ENCODE results near the gene ZNF367.
"Not testable (repeated sequence)": the region's sequence is repeated elsewhere in the genome, so short reads cannot be mapped to it uniquely, and the experiment has no call there.

Gene ZNF367

DNA sequence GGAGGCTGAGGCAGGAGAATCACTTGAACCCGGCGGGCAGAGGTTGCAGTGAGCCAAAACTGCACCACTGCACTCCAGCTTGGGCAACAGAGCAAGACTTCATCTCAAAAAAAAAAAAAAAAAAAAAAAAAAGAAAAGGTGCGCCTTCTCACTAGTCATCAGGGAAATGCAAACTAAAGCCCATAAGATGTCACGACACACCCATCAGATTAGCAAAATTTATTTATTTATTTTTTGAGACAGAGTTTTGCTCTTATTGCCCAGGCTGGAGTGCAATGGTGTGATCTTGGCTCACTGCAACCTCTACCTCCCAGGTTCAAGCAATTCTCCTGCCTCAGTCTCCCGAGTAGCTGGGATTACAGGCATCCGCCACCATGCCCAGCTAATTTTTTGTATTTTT lies 57.6 kb downstream of the ZNF367 start:
- DNase-seq = not testable (repeated sequence)

DNA sequence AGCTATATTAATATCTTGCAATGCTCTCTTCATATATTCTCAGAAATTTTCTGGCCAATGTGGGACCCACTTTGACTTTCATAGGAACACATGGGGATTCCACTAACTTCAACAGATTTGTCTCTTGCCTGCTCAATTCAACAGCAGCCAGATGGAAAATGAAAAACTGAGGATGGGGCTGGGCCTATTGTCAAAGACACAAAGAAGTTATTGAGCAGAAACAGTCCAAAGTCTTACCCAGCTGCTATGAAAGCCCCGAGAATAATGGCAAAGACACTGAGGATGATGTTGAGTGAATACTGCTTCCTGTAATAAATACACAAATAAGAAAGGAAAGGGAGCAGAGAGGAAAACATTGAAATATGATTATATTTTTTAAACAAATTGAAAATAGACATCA lies 67.3 kb downstream of the ZNF367 start:
- no peak for DNase-seq

- no peak for DNase-seq
These were observed 69.9 kb downstream of the ZNF367 start for GRCh38 chr9:96348261-96348660.

DNA sequence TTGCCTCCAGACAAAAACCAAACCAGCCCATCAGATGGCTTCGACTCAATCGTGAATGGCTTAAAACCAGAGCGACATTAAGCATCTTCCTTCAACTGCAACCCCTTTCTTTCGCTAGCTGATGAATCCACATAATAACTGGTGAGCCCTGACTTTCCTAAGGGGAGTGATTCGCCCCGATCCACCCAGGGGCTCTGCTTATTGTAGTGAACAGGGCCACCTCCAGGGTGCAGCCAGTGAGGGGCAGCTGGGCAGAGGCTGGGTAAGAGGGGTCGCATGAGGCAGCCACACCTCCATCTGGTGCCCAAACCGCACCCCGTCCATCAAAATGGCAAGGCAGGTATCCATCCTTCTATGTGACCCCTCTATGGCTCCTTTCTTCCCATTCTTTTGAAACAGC lies 72.6 kb downstream of the ZNF367 start:
- no peak for DNase-seq

DNA sequence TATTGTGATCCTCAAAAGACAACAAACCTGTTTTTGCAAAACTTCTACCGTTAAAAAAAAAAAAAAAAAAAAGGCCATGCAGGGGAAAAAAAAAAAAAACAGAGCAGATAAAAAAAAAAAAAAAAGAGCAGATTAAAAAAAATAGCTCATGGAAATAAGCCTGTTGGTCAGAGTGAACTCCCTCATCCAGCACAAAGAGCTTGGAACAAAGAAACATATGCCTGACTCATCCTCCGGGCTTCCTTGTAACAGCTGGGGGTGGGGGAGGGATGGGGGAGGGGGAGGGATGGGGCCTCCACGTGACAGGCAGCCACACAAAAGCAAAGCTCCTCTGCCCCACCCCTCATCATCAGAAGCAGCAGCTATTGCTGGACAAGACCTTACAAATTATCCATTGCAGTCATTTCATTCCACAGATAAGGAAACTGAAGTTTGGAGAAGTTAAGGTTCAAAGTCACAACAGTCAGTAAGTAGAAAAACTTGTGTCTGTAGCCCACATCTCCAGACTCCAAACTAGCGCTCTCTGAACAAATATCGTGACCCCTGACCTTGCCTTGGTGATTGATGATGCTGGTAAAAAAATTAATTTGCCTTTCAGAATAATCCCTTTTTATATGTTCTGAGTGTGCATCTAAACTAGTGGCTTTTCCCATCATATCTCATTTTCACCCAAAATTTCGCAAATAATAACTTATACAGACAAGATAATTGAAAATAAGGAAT lies 73.6 kb downstream of the ZNF367 start:
- DNase-seq = no peak

GRCh38 chr9:96343515-96344360 lies 74.4 kb downstream of the ZNF367 start:
- no peak for DNase-seq

DNA sequence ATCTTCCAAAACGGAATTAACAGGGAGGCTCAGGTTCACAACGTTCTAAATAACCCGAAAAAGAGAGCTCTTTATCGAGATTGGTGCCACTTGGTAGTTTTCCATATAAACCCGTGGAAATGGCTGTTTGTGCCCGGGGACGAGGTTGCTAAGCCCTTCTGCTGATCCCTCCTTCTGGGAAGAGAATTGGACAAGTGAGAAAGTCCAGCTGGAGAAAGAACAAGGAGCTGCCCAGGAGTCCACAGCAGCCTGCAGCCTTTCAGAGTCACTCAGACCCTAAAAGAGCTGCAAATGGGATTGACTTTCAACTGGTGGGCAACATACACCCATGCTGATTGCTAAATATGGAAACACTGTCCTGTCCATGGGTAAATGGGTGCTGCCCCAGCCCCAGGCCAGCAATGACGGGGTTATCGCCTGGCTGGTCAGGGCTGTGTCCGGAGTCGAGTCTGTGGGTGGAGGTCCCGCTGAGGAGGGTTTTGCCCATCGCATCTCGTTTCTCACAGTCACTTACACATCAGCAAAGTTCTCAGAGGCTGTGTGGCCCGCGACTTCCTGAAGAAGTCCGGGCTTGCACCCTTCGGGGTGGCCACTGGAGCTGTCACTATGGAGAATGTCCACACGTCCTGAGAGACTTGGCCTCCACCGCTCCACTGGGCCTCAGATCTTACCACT lies 75.5 kb downstream of the ZNF367 start:
- no peak for DNase-seq

GRCh38 chr9:96340707-96341106 lies 77.5 kb downstream of the ZNF367 start:
- no peak for DNase-seq

DNA sequence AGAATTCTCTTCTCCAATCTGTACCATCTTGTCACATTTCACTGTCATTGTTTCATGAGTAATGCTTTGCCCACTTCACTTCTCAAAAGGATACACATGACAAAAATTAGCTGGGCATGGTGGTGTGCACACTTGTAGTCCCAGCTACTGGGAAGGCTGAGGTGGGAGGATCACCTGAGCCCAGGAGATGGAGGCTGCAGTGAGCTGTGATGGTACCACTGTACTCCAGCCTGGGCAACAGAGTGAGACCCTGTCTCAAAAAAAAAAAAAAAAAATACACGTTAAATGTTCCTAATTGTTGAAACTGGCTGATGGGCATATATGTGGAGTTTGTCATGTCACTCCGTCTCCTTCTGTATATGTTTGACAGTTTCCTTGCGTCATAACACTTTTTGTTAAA lies 79.9 kb downstream of the ZNF367 start:
- DNase-seq = no peak
